Activated CD4-positive, alpha-beta T cell treated with anti-CD3 and anti-CD28 coated beads, Interleukin-2, amount 10 ng/mL, durations not matched to agents 7 days and 5 days (primary cell): Measurements from ENCODE around the gene SLC2A2. TPM values are rescaled to one million over a fixed set of nuclear protein-coding genes. Genes with fewer than 3 reads are reported as not detected.

Experiments used
- CTCF ChIA-PET: fragments of 350-600 bp; sonication (Branson Sonifier 250); formaldehyde crosslinking; loops from one replicate; lab custom pipeline; 2021; ENCODE audit warnings: antibody characterized with exemption; lab: Charles Lee
- POLR2A ChIA-PET: fragments of 350-600 bp; sonication (Branson Sonifier 250); formaldehyde crosslinking; loops from one replicate; lab custom pipeline; 2021; ENCODE audit warnings: antibody characterized with exemption; lab: Charles Lee
- DNase-seq: peaks from one replicate; pipeline ENCODE4 v3.0.0-alpha.2; 2020
- H3K27ac Mint-ChIP-seq: one replicate; pipeline ENCODE4 v1.8.0; 2021; ENCODE audit warnings: mild to moderate bottlenecking, moderate library complexity, mixed read lengths
- H3K27me3 Mint-ChIP-seq: one replicate; pipeline ENCODE4 v1.8.0; 2021; ENCODE audit warnings: mixed read lengths
- H3K36me3 Mint-ChIP-seq: one replicate; pipeline ENCODE4 v1.8.0; 2021; ENCODE audit warnings: low read depth, mixed read lengths
- H3K4me1 Mint-ChIP-seq: one replicate; pipeline ENCODE4 v1.8.0; 2021; ENCODE audit warnings: mixed read lengths
- H3K4me3 Mint-ChIP-seq: one replicate; pipeline ENCODE4 v1.8.0; 2021; ENCODE audit warnings: mild to moderate bottlenecking, moderate library complexity, mixed read lengths
- H3K9me3 Mint-ChIP-seq: one replicate; pipeline ENCODE4 v1.8.0; 2021; ENCODE audit warnings: mixed read lengths
- total RNA-seq, 2 experiments: library from RNA; stranded (reverse); gene quantifications; one replicate each; pipeline ENCODE4 v1.2.3, GENCODE V29; 2021

SLC2A2 gene
- not detected for total RNA-seq

- CTCF ChIA-PET: interaction anchor here (0.6 to 1.4 kb wide), 4 partner anchors 13 to 451 kb away, joined by 3 to 5 read pairs (median 4); no protein-coding TSS in a partner anchor
- Mint-ChIP-seq H3K27me3 (peaks cover 26% of the 10 kb centered on the region), H3K27ac (no peak within 1 kb of the TSS), H3K36me3 (no peaks in the 10 kb centered on the region), H3K4me1 (no peaks in the 10 kb centered on the region), H3K9me3 (no peaks in the 10 kb centered on the region), H3K4me3 (no peak within 1 kb of the TSS)
- no peak for DNase-seq
- POLR2A ChIA-PET: no interaction called here
Observed at GRCh38 chr3:171026597-171027293, at the start of gene SLC2A2. SLC2A2 (minus strand) TSS chr3:171026720; CDS start chr3:171026670, 50 bp downstream.

DNA sequence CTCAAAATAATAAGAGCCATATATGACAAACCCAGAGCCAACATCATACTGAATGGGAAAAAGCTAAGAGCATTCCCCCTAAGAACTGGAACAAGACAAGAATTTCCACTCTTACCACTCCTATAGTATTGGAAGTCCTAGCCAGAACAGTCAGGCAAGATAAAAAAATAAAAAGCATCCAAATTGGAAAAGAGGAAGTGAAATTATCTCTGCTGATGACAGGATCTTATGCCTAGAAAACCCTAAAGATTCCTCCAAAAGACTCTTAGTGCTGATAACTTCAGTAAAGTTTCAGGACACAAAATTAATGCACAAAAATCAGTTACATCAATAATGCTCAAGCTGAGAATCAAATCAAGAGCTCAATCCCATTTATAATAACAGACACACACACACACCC, 45.9 kb upstream of the SLC2A2 start:
- Mint-ChIP-seq H3K4me3 (no peak overlapping the region), H3K4me1 (no peaks in the 10 kb centered on the region), H3K27ac (no peak overlapping the region), H3K36me3 (peaks cover 63% of the 10 kb centered on the region), H3K9me3 (no peaks in the 10 kb centered on the region), H3K27me3 (no peaks in the 10 kb centered on the region)
- CTCF ChIA-PET: no interaction called here
- POLR2A ChIA-PET: no interaction called here
- no peak for DNase-seq

GRCh38 chr3:171068658-171069057, 42.1 kb upstream of the SLC2A2 start:
- H3K27ac Mint-ChIP-seq: no peak overlapping the region
- no peaks in the 10 kb centered on the region for H3K4me1 Mint-ChIP-seq
- H3K4me3 Mint-ChIP-seq: no peak overlapping the region
- POLR2A ChIA-PET: no interaction called here
- CTCF ChIA-PET: no interaction called here
- H3K27me3 Mint-ChIP-seq: no peaks in the 10 kb centered on the region
- no peak for DNase-seq
- peaks cover 78% of the 10 kb centered on the region for H3K36me3 Mint-ChIP-seq
- no peaks in the 10 kb centered on the region for H3K9me3 Mint-ChIP-seq

DNA sequence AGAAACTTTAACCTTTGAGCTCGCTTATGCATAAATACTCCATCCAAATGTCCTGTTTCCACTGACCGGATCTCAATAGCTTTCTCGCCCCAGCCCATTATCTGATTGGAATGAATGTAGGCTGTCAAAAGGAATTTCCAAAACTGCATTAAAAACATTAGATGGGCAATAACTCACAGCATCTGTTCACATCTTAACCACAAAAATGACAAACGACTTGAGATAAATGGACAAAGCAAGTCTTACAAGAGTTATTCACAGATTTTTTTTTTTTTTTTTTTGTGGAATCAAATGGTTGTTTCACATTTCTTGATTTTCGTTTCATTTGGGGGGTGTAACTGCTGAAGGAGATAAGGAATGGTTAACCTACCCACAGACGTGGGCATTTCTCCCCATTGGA, 39.7 kb upstream of the SLC2A2 start:
- no peak for DNase-seq
- no peaks in the 10 kb centered on the region for H3K27me3 Mint-ChIP-seq
- H3K36me3 Mint-ChIP-seq: peaks cover 68% of the 10 kb centered on the region
- CTCF ChIA-PET: no interaction called here
- no peaks in the 10 kb centered on the region for H3K4me1 Mint-ChIP-seq
- H3K27ac Mint-ChIP-seq: no peak overlapping the region
- no peak overlapping the region for H3K4me3 Mint-ChIP-seq
- H3K9me3 Mint-ChIP-seq: no peaks in the 10 kb centered on the region
- POLR2A ChIA-PET: no interaction called here

GRCh38 chr3:171065732-171066131, 39.2 kb upstream of the SLC2A2 start:
- CTCF ChIA-PET: no interaction called here
- no peak overlapping the region for H3K4me3 Mint-ChIP-seq

DNA sequence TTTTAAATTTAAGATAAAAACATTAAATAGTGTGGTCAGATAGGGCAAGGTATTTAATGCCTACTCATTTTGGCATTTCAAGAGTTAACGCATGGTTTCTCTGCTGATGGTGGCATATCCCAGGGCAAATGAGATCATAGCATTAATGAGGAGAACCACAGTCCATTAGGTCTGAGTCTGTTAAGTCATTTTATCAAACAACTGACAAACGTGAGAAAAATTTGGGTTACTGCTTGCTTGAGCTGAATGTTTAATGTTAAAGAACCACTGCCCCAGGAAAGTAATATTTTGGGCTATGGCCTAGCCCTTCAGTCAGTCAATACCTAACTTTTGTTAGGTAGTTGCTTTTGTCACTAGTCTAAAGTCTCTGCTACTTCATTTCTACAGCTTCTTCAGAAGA, 37.9 kb upstream of the SLC2A2 start:
- POLR2A ChIA-PET: no interaction called here
- CTCF ChIA-PET: no interaction called here

More at GRCh38 chr3:171065732-171066131, 39.2 kb upstream of the SLC2A2 start:
- POLR2A ChIA-PET: no interaction called here
- Mint-ChIP-seq H3K36me3 (peaks cover 64% of the 10 kb centered on the region), H3K27me3 (no peaks in the 10 kb centered on the region), H3K4me1 (no peaks in the 10 kb centered on the region), H3K9me3 (no peaks in the 10 kb centered on the region), H3K27ac (no peak overlapping the region)
- no peak for DNase-seq

GRCh38 chr3:171061749-171062148, 35.2 kb upstream of the SLC2A2 start:
- H3K36me3 Mint-ChIP-seq: peaks cover 34% of the 10 kb centered on the region
- ChIA-PET POLR2A (no interaction called here), CTCF (no interaction called here)
- no peak overlapping the region for H3K27ac Mint-ChIP-seq
- no peaks in the 10 kb centered on the region for H3K9me3 Mint-ChIP-seq
- DNase-seq: no peak
- H3K27me3 Mint-ChIP-seq: no peaks in the 10 kb centered on the region
- H3K4me1 Mint-ChIP-seq: no peaks in the 10 kb centered on the region
- H3K4me3 Mint-ChIP-seq: no peak overlapping the region

More for the DNA sequence above, 37.9 kb upstream of the SLC2A2 start:
- no peaks in the 10 kb centered on the region for H3K27me3 Mint-ChIP-seq
- no peaks in the 10 kb centered on the region for H3K4me1 Mint-ChIP-seq
- DNase-seq: no peak
- no peaks in the 10 kb centered on the region for H3K9me3 Mint-ChIP-seq
- peaks cover 52% of the 10 kb centered on the region for H3K36me3 Mint-ChIP-seq
- no peak overlapping the region for H3K4me3 Mint-ChIP-seq
- H3K27ac Mint-ChIP-seq: no peak overlapping the region

DNA sequence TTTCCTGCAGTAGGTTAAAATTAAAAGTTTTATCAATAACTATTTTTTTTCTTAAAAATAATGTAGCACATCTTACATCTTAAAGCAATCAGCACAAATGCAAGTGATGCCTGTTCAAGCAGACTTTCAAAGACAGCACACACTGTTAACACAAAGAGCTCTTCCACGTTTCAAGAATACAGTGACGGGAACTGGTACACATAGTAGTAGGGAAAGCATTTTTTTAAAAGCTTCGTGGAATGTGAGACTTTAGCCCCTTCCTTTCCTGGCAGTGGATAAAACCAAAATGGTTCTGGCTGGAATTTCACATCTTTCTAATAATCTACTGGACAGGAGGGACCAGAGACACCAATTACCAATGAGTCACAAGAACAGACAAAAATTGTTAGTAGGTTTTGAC, 33.5 kb upstream of the SLC2A2 start:
- H3K27ac Mint-ChIP-seq: no peak overlapping the region

DNA sequence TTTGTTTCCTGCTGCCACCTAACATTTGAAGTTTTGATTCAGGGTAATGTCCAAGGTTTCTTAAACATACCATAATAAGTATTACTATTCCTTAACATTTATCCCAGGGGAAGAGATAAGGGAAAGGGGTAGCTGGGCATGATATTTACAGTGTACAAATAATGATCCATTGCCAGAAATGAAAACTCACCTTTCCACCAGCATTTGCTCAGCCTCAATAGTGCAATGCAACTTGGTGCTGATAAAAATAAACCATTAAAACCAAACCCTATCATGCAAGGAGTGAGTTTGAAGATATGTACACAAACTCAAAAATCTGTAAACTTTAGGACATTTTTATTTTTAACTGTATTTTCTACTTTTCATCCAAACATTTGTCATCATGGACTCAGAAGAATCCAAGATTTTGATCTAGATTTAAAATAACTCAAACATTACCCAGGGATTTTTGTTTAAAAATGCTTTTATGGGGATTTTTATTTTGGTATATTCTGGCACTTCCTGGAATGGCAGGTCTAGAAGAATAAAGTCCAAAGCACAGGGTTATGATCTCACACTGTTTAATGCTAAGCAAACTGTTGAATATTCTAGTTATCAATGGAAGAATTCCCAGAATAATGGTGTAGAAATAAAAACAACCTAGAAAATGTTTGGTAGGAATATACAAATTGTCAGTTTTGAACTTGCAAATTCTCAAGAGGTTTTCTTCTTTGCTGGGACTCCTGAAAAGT, 32.5 kb upstream of the SLC2A2 start:
- POLR2A ChIA-PET: no interaction called here
- no peaks in the 10 kb centered on the region for H3K4me1 Mint-ChIP-seq
- no peak overlapping the region for H3K4me3 Mint-ChIP-seq
- no peak overlapping the region for H3K27ac Mint-ChIP-seq
- peaks cover 14% of the 10 kb centered on the region for H3K36me3 Mint-ChIP-seq
- H3K9me3 Mint-ChIP-seq: no peaks in the 10 kb centered on the region
- H3K27me3 Mint-ChIP-seq: no peaks in the 10 kb centered on the region
- DNase-seq: no peak
- CTCF ChIA-PET: interaction anchor here (0.6 kb wide), 1 partner anchor 1226 kb away, joined by 3 read pairs; no protein-coding TSS in a partner anchor

More for the DNA sequence above, 33.5 kb upstream of the SLC2A2 start:
- DNase-seq: no peak
- no peaks in the 10 kb centered on the region for H3K9me3 Mint-ChIP-seq
- ChIA-PET POLR2A (no interaction called here), CTCF (interaction anchor here (0.6 to 1.3 kb wide), 2 partner anchors 23 to 1227 kb away, joined by 3 read pairs; no protein-coding TSS in a partner anchor)
- H3K4me1 Mint-ChIP-seq: no peaks in the 10 kb centered on the region
- peaks cover 17% of the 10 kb centered on the region for H3K36me3 Mint-ChIP-seq
- H3K4me3 Mint-ChIP-seq: no peak overlapping the region
- H3K27me3 Mint-ChIP-seq: no peaks in the 10 kb centered on the region

DNA sequence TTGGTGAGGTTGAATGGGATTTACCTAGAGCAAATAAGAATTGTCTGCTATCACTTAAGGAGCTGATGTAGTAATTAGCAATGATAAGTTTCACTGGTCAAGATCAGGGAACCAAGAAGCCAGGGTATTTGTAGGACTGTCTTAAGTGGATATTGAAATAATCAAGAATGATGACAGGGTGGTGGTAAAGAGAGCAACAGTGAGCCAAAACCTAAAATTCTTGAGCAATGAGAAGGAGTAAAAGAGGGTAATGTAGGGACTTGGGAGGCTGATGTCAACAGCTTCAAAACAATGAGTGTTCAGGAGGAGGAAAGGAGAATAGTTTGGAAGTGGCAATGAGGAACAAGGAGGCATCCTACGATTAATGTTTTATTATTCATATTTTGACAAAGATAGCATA, 31.5 kb upstream of the SLC2A2 start:
- ChIA-PET CTCF (interaction anchor here (1.2 to 1.3 kb wide), 2 partner anchors 8 to 43 kb away, joined by 3 to 4 read pairs; no protein-coding TSS in a partner anchor), POLR2A (no interaction called here)
- Mint-ChIP-seq H3K36me3 (peaks cover 5% of the 10 kb centered on the region), H3K27ac (no peak overlapping the region), H3K4me1 (no peaks in the 10 kb centered on the region), H3K9me3 (no peaks in the 10 kb centered on the region), H3K27me3 (peaks cover 1% of the 10 kb centered on the region), H3K4me3 (no peak overlapping the region)
- no peak for DNase-seq

- no peaks in the 10 kb centered on the region for H3K9me3 Mint-ChIP-seq
- H3K36me3 Mint-ChIP-seq: peaks cover 3% of the 10 kb centered on the region
- CTCF ChIA-PET: interaction anchor here (1.2 to 1.3 kb wide), 2 partner anchors 7 to 43 kb away, joined by 3 to 4 read pairs; no protein-coding TSS in a partner anchor
- DNase-seq: no peak
- POLR2A ChIA-PET: no interaction called here
- peaks cover 5% of the 10 kb centered on the region for H3K27me3 Mint-ChIP-seq
- no peak overlapping the region for H3K4me3 Mint-ChIP-seq
- H3K4me1 Mint-ChIP-seq: no peaks in the 10 kb centered on the region
- no peak overlapping the region for H3K27ac Mint-ChIP-seq
Observed at GRCh38 chr3:171057072-171057471, 30.6 kb upstream of the SLC2A2 start.

GRCh38 chr3:171056528-171056927, 30.0 kb upstream of the SLC2A2 start:
- no peaks in the 10 kb centered on the region for H3K36me3 Mint-ChIP-seq
- H3K4me1 Mint-ChIP-seq: no peaks in the 10 kb centered on the region
- H3K4me3 Mint-ChIP-seq: no peak overlapping the region
- H3K27me3 Mint-ChIP-seq: peaks cover 5% of the 10 kb centered on the region
- CTCF ChIA-PET: interaction anchor here (1.3 kb wide), 1 partner anchor 33 kb away, joined by 4 read pairs; no protein-coding TSS in a partner anchor
- no peak for DNase-seq
- POLR2A ChIA-PET: no interaction called here
- no peak overlapping the region for H3K27ac Mint-ChIP-seq
- no peaks in the 10 kb centered on the region for H3K9me3 Mint-ChIP-seq
